Right lobe of liver (tissue), 4 donors: ENCODE measurements around the gene EEFSEC.

ENCODE experiments used
- POLR2A ChIP-seq: fragments of 450-650 bp; IDR thresholded peaks from one replicate; pipeline ENCODE4 v1.6.1; 2017; ENCODE audit warnings: antibody characterized with exemption, mild to moderate bottlenecking
- TF ChIP-seq, protein P1 (sequence below), 4 donors: fragments of 200-600 bp in 3 of 4; fragments of 450-650 bp in 1 of 4; IDR thresholded peaks; one replicate each; pipeline versions ENCODE4 v1.5.1 to v1.8.0; 2016 to 2022; ENCODE audit warnings: antibody characterized with exemption in 4 of 4, mild to moderate bottlenecking in 2 of 4
- donor health status: DM: no; HTN: no; CAD: no.
- donor health status: DM: no; HTN: no; CAD: no.
- donor health status: DM: no; HTN: yes; CAD: no.

GRCh38 chr3:128215800-128216495 lies 62.7 kb downstream of the EEFSEC start:
- TF ChIP-seq, protein P1, sequence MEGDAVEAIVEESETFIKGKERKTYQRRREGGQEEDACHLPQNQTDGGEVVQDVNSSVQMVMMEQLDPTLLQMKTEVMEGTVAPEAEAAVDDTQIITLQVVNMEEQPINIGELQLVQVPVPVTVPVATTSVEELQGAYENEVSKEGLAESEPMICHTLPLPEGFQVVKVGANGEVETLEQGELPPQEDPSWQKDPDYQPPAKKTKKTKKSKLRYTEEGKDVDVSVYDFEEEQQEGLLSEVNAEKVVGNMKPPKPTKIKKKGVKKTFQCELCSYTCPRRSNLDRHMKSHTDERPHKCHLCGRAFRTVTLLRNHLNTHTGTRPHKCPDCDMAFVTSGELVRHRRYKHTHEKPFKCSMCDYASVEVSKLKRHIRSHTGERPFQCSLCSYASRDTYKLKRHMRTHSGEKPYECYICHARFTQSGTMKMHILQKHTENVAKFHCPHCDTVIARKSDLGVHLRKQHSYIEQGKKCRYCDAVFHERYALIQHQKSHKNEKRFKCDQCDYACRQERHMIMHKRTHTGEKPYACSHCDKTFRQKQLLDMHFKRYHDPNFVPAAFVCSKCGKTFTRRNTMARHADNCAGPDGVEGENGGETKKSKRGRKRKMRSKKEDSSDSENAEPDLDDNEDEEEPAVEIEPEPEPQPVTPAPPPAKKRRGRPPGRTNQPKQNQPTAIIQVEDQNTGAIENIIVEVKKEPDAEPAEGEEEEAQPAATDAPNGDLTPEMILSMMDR (IDR thresholded peaks at IDR 0.05) = no peak
- no peak for TF ChIP-seq POLR2A
